Stimulated activated CD4-positive, alpha-beta T cell treated with anti-CD3 and anti-CD28 coated beads, Interleukin-15, amount 100 ng/mL, for 1 hour (primary cell): Measurements from ENCODE around the gene SYNC.

Experiments used
- DNase-seq, 2 donors: peaks; one replicate each; pipeline ENCODE4 v3.0.0-alpha.2; 2020; ENCODE audit warnings: low read depth in 1 of 2, low spot score in 1 of 2

The SYNC gene

DNA sequence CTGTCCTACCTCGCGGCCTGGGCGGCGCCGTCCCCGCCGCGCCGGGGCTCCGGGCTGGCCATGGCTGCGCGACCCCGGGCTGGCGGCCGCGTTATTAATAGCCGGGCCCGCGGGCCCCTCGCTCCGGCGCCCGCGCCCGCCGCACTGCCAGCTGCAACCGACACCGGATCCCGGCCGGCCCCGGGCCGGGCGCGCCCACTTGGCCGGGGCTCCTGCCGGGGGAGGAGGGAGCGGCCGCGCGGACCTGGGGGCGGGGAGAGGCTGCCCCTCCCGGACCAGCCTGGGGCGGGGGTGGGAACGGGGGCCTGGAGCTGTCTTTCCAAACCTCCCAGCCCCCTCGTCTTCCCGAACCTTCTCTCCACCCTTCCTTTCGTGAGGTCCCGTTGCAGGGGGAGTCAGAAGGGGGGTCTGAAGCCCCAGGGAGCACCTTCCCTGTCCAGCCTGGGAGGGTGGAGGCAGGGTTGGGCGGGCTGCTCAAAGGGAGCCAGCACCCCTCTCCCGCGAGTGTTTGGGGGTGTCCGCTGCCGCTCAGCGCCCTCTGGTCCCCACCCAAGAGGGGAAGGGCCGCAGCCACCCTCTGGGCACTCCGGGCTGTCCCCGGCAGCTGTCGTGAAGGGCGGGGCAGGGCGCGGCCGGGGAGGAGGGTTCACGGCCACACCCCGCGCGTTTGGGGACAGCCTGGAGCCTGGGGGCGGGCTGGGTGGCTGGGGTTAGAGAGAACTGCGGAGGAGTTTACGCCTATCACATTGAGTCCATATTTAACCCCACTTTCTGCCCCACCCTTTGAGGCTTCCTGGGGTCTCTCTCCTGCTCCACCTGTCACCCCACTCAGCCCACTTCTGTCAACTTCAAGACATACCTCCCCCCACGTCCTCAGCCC lies at the start of gene SYNC:
SYNC (minus strand) TSS at position 172 of the 880 bp plus-strand sequence; CDS start at position 62, 110 bp downstream.
- DNase-seq = no peak

DNA sequence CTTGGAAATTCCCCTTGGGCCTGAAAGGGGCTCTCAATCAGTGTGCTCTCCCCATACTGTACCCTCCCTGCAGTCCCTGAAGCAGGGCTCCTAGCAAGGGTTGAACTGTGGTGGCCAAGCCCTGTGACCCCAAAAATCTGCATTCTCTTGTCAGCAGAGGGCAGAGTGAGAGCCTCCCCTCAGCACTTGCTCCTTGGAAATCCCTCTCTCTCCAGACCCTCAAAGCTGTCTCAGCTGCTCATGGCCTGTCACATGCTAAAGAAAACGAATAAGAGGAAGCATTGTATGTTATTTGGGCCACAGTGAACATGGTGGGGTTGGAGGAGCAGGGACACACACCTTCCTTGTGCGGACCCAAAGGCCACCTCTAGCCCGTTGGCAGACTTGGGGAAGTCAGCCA lies 47.2 kb upstream of the SYNC start:
- DNase-seq = no peak

DNA sequence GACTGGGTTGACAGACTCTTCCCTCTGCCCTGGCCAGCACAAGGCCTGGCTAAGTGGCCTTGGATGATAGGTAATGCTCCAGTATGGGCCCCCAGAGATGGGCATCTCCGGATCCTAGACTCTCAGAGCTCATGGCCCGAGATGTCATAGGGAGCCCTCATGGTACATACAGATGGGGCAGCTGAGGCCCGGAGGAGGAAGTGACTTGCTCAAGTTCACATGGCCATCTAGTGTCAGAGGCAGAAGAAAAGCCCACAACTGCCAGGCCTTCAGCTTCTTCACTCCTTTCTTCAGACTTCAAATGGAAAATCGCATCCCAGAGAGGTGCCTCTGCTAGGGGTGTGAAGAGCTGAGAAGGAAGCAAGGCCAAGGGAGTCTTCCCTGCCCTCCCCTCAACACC lies 46.8 kb upstream of the SYNC start:
- DNase-seq = no peak

DNA sequence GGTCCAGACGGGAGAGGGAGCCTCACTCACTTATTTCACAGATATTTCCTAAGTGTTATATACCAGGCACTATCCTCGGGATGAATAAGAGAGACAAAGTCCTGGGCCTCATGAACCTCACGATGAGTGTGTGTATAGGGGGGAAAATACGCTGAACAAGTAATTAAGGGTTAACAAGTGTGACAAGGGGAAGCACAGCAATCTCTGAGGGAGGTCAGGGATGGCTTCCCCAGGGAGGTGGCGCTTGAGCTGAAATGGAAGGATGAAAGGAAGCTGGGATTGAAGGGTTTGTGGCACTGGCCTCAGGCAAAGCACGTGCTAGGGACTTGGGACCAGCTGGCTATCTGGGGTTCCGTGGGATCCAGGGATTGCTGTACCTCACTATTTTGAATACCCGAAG lies 46.4 kb upstream of the SYNC start:
- DNase-seq = no peak

DNA sequence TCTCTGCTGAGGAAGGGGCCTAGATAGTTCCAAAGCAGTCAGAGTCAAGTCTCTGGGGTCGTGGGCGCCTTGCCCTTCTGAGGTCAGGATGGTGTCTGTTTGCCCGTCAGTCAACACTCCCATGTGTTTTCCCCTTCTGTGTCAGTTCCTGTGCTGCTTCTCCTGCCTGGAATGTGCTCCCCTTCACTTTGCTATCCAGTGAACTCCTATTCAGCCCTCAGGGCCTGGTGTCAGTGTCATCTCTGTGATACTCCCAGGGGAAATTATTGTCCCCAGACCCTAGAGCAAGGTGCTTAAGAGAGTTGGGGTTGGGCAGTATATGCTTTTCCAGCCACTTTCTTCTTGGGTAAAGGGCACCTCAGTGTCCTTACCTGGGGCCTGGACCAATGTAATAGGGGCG lies 45.8 kb upstream of the SYNC start:
- no peak for DNase-seq

- DNase-seq = no peak
These were observed 43.6 kb upstream of the SYNC start for GRCh38 chr1:32746130-32746529.

- no peak for DNase-seq
These were observed 41.5 kb upstream of the SYNC start for GRCh38 chr1:32744071-32744425.

- no peak for DNase-seq
These were observed 41.0 kb upstream of the SYNC start for GRCh38 chr1:32743380-32744070.

DNA sequence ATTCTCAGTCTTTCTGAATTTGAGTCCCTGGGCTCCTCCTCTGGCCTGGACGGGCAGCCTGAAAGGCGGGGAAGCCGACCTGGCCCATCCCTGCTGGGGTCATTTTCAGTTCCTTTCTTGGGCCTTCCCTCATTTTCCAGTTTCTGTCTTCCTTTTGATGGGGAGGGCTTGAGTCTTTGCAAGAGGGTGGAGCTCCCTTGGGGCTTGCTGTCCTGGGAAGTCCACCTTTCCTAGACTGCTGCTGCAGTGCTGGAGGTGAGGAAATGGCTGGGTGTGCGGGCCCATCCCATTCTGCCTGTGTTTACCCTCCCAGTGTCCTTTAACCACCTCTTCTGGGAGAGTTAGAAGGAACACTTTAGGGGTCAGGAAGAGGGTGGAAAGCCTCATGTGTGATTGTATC lies 40.4 kb upstream of the SYNC start:
- no peak for DNase-seq

- DNase-seq = no peak
These were observed 39.8 kb upstream of the SYNC start for GRCh38 chr1:32742199-32742947.

DNA sequence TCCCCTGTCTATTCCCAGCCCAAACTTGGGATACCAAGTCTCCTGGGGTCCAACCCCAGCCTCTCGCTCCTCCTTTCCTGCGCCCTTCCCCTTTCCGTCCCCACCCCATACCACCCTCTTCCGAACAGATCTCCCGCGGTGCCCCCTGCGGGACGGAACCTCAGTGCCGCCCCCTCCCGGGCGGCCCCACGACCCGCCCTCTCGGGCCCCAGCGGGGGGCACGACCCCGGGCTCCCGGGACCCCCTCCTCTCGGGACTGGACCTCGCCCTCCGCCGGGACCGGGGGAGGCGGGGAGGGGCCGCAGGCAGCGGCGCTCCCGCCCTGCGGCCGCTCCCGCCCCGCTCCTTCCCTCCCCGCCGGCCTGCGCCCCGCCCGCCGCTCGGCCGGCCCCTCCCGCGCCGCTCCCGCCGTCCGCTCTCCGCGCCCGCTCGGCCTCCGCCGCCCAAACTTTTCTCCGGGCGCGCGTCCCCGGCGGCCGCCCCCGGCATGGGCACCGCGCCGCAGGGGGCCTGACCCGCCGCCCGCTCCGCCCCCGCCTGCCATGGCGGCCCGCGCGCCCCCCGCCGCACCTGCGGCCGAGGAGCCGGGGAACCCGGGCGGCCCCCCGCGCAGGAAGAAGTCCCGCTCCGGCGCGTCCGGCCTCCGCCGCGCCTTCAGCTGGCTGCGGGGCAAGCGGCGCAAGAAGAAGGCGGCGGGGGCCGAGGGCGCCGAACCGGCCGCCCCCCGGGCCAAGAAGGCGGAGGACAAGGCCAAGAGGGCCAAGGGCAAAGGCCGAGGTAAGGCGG lies 39.0 kb upstream of the SYNC start:
- DNase-seq = no peak

- no peak for DNase-seq
These were observed 38.5 kb upstream of the SYNC start for GRCh38 chr1:32741059-32741412.

DNA sequence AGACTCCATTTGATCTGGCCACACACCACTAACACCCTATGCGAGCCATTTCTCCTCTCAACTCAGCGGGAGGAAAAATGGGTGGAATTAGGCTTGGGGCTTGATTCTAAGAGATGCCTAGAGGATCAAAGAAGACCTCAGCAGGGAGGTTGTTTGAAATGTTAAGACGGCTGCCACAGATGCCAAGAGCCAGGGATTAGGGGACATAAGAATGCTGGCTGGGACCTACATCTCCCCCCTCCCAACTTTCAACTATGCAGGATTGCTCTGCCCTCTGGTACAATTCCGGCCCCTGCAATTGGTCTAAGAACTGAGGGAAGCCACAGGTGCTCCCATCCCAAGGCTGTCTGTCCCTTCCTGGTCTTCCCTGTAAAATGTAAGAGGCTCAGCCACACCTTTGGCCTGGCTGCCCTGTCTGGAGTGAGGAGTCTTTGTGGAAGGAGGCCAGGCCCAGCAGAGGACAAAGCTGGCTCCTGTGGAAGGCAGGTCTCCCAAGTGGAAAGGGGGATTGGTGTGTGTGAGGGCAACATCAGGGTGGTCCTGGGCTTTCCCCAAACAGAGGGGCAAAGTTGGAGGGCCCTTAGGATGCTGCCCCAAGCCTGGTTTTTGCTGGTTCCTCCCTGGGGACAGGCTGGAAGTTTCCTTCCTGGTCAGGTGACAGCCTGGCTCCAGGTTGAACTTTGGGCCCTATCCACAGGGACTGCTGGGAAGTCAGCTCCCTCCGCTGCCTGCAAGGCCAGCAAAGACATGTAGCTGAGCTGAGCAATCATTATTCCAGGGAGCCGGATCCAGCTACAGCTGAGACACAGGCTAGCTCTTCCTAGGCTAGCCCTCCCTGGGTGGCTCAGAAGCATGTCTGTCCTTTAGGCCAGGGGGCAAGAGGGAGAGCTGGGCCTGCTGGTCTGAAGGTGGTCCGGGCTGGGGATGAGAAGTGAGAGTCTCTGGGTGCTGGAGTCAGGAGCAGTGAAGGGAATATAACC lies 34.5 kb upstream of the SYNC start:
- DNase-seq = no peak

- no peak for DNase-seq
These were observed 31.2 kb upstream of the SYNC start for GRCh38 chr1:32733582-32734321.

DNA sequence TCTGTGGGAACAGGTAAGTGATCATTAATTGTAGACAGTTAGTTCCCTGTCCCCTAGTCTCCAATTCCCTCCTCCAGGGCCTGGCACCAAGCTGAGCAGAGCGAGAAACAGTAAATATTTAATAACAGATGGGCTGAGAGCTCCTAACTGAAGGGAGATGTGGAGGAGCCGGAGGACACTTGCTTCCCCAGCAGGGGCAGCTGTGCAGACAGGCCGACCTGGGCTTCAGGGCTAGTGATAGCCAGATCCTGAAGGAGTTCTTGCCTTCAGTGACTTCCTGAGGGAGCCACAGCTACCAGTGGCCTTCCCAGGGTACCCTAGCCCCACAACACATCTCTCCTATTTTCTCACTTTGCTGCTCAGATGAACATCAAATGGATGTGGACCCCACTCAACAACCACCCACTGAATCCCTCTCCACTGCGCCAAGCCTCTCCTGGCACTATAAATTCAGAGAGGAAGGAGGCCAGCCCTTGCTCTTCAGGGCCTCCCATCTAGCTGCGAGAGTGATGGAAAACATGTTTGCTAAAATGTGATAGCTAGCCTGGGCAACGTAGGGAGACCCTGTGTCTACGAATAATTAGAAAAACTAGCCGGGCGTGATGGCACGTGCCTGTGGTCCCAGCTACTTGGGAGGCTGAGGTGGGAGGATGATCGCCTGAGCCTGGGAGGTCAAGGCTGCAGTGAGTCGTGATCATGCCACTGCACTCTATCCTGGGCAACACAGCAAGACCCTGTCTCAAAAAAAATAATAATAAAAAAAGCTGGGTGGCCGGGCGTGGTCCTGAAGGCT lies 26.9 kb upstream of the SYNC start:
- DNase-seq = no peak

- no peak for DNase-seq
These were observed 26.0 kb upstream of the SYNC start for GRCh38 chr1:32728413-32729077.

GRCh38 chr1:32727876-32728275 lies 25.3 kb upstream of the SYNC start:
- DNase-seq = no peak

- no peak for DNase-seq
These were observed 23.0 kb upstream of the SYNC start for GRCh38 chr1:32725615-32725982.
